SK-N-MC (cell line): ENCODE data around the gene SCCPDH.

ENCODE experiments used
- EZH2 ChIP-seq: fragments of 200-600 bp; sonication (generic); IDR thresholded peaks from one replicate; pipeline ENCODE4 v1.6.1; 2017; ENCODE audit warnings: antibody characterized with exemption
- POLR2AphosphoS5 ChIP-seq: IDR thresholded peaks from 2 replicates; pipeline ENCODE4 v1.6.1; 2012; ENCODE audit warnings: mild to moderate bottlenecking, low read depth, low read length, borderline replicate concordance

DNA sequence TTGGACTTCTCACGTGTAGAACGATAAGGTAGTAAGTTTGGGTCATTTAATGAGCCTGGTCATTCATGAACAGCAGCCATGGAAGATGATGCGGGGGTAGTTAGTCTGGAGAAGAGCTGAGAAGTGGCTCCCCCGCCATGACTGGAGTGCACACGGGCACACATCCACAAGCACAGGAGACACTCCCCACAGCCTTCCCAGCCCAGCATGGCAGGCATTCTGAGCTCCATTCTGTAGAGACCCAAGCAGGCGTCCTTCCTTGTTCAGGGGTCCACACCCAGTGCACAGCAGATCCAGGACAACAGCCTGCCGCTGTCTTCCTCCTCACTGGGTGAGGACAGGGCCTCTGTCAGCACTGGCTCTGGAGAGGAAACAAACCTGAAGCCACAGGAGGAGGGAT, 57.0 kb downstream of the SCCPDH start:
- TF ChIP-seq EZH2 = no peak
- no peak for TF ChIP-seq POLR2AphosphoS5
